ENCODE measurements around the gene RFWD3.

The RFWD3 gene

GRCh38 chr16:74666425-74667254, at the start of gene RFWD3 (continued):
- TF ChIP-seq, protein P1, sequence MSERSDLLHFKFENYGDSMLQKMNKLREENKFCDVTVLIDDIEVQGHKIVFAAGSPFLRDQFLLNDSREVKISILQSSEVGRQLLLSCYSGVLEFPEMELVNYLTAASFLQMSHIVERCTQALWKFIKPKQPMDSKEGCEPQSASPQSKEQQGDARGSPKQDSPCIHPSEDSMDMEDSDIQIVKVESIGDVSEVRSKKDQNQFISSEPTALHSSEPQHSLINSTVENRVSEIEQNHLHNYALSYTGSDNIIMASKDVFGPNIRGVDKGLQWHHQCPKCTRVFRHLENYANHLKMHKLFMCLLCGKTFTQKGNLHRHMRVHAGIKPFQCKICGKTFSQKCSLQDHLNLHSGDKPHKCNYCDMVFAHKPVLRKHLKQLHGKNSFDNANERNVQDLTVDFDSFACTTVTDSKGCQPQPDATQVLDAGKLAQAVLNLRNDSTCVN (tag by site-specific recombination; optimal IDR thresholded peaks at IDR 0.05) = peak; percentile 50
- TF ChIP-seq ZNF629 (tag by site-specific recombination; IDR thresholded peaks at IDR 0.05) = peak; percentile 45; the same call in 1 of the 2 replicates
- TF ChIP-seq ZFP37 (tag by site-specific recombination; IDR thresholded peaks at IDR 0.05) = no peak
- no peak for TF ChIP-seq ZNF621 (tag by site-specific recombination; IDR thresholded peaks at IDR 0.05)
- TF ChIP-seq, protein P2, sequence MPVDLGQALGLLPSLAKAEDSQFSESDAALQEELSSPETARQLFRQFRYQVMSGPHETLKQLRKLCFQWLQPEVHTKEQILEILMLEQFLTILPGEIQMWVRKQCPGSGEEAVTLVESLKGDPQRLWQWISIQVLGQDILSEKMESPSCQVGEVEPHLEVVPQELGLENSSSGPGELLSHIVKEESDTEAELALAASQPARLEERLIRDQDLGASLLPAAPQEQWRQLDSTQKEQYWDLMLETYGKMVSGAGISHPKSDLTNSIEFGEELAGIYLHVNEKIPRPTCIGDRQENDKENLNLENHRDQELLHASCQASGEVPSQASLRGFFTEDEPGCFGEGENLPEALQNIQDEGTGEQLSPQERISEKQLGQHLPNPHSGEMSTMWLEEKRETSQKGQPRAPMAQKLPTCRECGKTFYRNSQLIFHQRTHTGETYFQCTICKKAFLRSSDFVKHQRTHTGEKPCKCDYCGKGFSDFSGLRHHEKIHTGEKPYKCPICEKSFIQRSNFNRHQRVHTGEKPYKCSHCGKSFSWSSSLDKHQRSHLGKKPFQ (tag by site-specific recombination; IDR thresholded peaks at IDR 0.05) = no peak
- no peak for TF ChIP-seq OVOL3 (tag by site-specific recombination; IDR thresholded peaks at IDR 0.05)
- TF ChIP-seq ZNF596 (tag by site-specific recombination; IDR thresholded peaks at IDR 0.05) = no peak
- TF ChIP-seq ZNF600 (tag by site-specific recombination; IDR thresholded peaks at IDR 0.05) = no peak
- no peak for TF ChIP-seq ZNF530 (tag by site-specific recombination; IDR thresholded peaks at IDR 0.05; ENCODE audit: low read depth)
- TF ChIP-seq ZNF776 (tag by site-specific recombination; IDR thresholded peaks at IDR 0.05; ENCODE audit: borderline replicate concordance) = no peak
- TF ChIP-seq ZNF785 (tag by site-specific recombination; IDR thresholded peaks at IDR 0.05) = no peak; the same call in 1 of the 2 replicates
- peak; percentile 79 for TF ChIP-seq ZBTB11 (tag by site-specific recombination; conservative IDR thresholded peaks at IDR 0.05; ENCODE audit: low read depth)
- TF ChIP-seq GLIS1 (tag by site-specific recombination; IDR thresholded peaks at IDR 0.05) = no peak
- TF ChIP-seq ZNF76 (tag by site-specific recombination; IDR thresholded peaks at IDR 0.05; ENCODE audit: borderline replicate concordance, low read depth) = peak; percentile 34; the same call in 1 of the 2 replicates
- TF ChIP-seq ZNF707 (tag by site-specific recombination; IDR thresholded peaks at IDR 0.05) = no peak
- no peak for TF ChIP-seq ZNF10 (tag by site-specific recombination; IDR thresholded peaks at IDR 0.05)
- TF ChIP-seq ZNF549 (tag by site-specific recombination; IDR thresholded peaks at IDR 0.05) = no peak
- TF ChIP-seq ZNF214 (tag by site-specific recombination; IDR thresholded peaks at IDR 0.05; ENCODE audit: borderline replicate concordance) = no peak
- TF ChIP-seq, protein P3, sequence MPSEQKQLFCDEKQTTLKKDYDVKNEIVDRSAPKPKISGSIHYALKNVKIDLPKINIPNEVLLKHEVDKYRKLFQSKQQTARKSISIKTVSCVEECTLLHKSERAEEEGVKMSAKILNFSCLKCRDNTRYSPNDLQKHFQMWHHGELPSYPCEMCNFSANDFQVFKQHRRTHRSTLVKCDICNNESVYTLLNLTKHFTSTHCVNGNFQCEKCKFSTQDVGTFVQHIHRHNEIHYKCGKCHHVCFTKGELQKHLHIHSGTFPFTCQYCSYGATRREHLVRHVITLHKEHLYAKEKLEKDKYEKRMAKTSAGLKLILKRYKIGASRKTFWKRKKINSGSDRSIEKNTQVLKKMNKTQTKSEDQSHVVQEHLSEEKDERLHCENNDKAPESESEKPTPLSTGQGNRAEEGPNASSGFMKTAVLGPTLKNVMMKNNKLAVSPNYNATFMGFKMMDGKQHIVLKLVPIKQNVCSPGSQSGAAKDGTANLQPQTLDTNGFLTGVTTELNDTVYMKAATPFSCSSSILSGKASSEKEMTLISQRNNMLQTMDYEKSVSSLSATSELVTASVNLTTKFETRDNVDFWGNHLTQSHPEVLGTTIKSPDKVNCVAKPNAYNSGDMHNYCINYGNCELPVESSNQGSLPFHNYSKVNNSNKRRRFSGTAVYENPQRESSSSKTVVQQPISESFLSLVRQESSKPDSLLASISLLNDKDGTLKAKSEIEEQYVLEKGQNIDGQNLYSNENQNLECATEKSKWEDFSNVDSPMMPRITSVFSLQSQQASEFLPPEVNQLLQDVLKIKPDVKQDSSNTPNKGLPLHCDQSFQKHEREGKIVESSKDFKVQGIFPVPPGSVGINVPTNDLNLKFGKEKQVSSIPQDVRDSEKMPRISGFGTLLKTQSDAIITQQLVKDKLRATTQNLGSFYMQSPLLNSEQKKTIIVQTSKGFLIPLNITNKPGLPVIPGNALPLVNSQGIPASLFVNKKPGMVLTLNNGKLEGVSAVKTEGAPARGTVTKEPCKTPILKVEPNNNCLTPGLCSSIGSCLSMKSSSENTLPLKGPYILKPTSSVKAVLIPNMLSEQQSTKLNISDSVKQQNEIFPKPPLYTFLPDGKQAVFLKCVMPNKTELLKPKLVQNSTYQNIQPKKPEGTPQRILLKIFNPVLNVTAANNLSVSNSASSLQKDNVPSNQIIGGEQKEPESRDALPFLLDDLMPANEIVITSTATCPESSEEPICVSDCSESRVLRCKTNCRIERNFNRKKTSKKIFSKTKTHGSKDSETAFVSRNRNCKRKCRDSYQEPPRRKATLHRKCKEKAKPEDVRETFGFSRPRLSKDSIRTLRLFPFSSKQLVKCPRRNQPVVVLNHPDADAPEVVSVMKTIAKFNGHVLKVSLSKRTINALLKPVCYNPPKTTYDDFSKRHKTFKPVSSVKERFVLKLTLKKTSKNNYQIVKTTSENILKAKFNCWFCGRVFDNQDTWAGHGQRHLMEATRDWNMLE (tag by site-specific recombination; conservative IDR thresholded peaks at IDR 0.05; ENCODE audit: low read depth) = peak; percentile 62
- TF ChIP-seq SP2 (tag by site-specific recombination; IDR thresholded peaks at IDR 0.05) = peak; percentile 98
- TF ChIP-seq ZNF501 (tag by site-specific recombination; IDR thresholded peaks at IDR 0.05) = 0 out of 2 replicates have a peak, but pooled peaks have one; percentile 68
- TF ChIP-seq HOXC10 (CRISPR knock-in tag; IDR thresholded peaks at IDR 0.05) = no peak
- TF ChIP-seq ZNF174 (tag by site-specific recombination; IDR thresholded peaks at IDR 0.05) = no peak
- TF ChIP-seq ZXDB (tag by site-specific recombination; IDR thresholded peaks at IDR 0.05) = peak; percentile 62
- TF ChIP-seq ZNF324 (tag by site-specific recombination; IDR thresholded peaks at IDR 0.05) = no peak; the same call in 1 of the 2 replicates
- TF ChIP-seq ELK4 (IDR thresholded peaks at IDR 0.05; ENCODE audit: borderline replicate concordance, low read depth, low read length) = peak; percentile 90
- 0 out of 2 replicates have a peak, but pooled peaks have one; percentile 22 for TF ChIP-seq ZBTB8A (tag by site-specific recombination; IDR thresholded peaks at IDR 0.05)
- TF ChIP-seq ZNF423 (tag by site-specific recombination; IDR thresholded peaks at IDR 0.05) = no peak

Measured in HEK293 (cell line).